AG04450 (cell line): ENCODE measurements around the gene GLUD1. TPM values are rescaled to one million over a fixed set of nuclear protein-coding genes. Genes with fewer than 3 reads are reported as not detected.
"Not testable (repeated sequence)": the region's sequence is repeated elsewhere in the genome, so short reads cannot be mapped to it uniquely, and the experiment has no call there.

Experiments used
- CTCF ChIA-PET: fragments of 300-600, 350-600 bp; formaldehyde crosslinking; extraction: SDS; loops from one replicate; lab custom pipeline; 2022; ENCODE audit warnings: antibody characterized with exemption, inconsistent platforms; lab: Charles Lee
- POLR2A ChIA-PET: fragments of 350-600 bp; formaldehyde crosslinking; extraction: SDS; loops from one replicate; lab custom pipeline; 2021; ENCODE audit warnings: antibody characterized with exemption, inconsistent platforms; lab: Yijun Ruan, JAX
- DNase-seq: peaks from one replicate; pipeline ENCODE4 v3.0.0-alpha.2; 2011; ENCODE audit warnings: low read depth, low spot score
- H3K27ac ChIP-seq: one replicate; pipeline ENCODE4 v1.5.1; 2012; ENCODE audit warnings: low read depth, low read length, control low read depth
- H3K27me3 ChIP-seq: one replicate; pipeline ENCODE4 v1.6.0; 2012; ENCODE audit warnings: low read length; ENCODE audit not compliant: control insufficient read depth, insufficient read depth
- H3K4me3 ChIP-seq: 2 replicates; pipeline ENCODE4 v1.5.1; 2011; ENCODE audit warnings: mild to moderate bottlenecking, low read depth, low read length, control low read depth
- H3K9me3 ChIP-seq: 2 replicates; pipeline ENCODE4 v1.5.1; 2012; ENCODE audit warnings: low read length; ENCODE audit not compliant: control insufficient read depth, insufficient read depth
- CTCF ChIP-seq: IDR thresholded peaks from 2 replicates; pipeline ENCODE4 v1.5.1; 2011; ENCODE audit warnings: low read depth, low read length, control low read depth, inconsistent platforms
- polyA plus RNA-seq: library from polyadenylated mRNA; depleted of rRNA; stranded (reverse); fragments of >200 nt; gene quantifications from 2 replicates; pipeline ENCODE4 v1.2.3, GENCODE V29; 2011

The GLUD1 gene
- polyA plus RNA-seq, 1 experiment: 127 TPM

GRCh38 chr10:87038786-87039185 is 55.9 kb downstream of the GLUD1 start:
- Histone ChIP-seq H3K27ac (no peak overlapping the region), H3K9me3 (no peaks in the 10 kb centered on the region), H3K4me3 (no peak overlapping the region), H3K27me3 (no peaks in the 10 kb centered on the region)
- TF ChIP-seq CTCF: no peak
- POLR2A ChIA-PET: no interaction called here
- DNase-seq: no peak
- CTCF ChIA-PET: interaction anchor here (1.0 kb wide), 1 partner anchor 350 kb away, joined by 3 read pairs; no protein-coding TSS in a partner anchor

GRCh38 chr10:87038286-87038717 is 56.3 kb downstream of the GLUD1 start:
- no peak for TF ChIP-seq CTCF
- POLR2A ChIA-PET: no interaction called here
- DNase-seq: no peak
- no peaks in the 10 kb centered on the region for H3K27me3 ChIP-seq
- H3K9me3 ChIP-seq: no peaks in the 10 kb centered on the region
- CTCF ChIA-PET: interaction anchor here (1.0 kb wide), 1 partner anchor 350 kb away, joined by 3 read pairs; no protein-coding TSS in a partner anchor
- H3K4me3 ChIP-seq: no peak overlapping the region
- H3K27ac ChIP-seq: no peak overlapping the region

- DNase-seq: no peak
- ChIA-PET CTCF (interaction anchor here (0.7 to 1.2 kb wide), 2 partner anchors 18 to 98 kb away, joined by 3 read pairs; no protein-coding TSS in a partner anchor), POLR2A (no interaction called here)
- H3K4me3 ChIP-seq: no peak overlapping the region
- H3K27me3 ChIP-seq: no peaks in the 10 kb centered on the region
- H3K9me3 ChIP-seq: no peaks in the 10 kb centered on the region
- no peak overlapping the region for H3K27ac ChIP-seq
- no peak for TF ChIP-seq CTCF
Measured at GRCh38 chr10:87036623-87037022, 58.0 kb downstream of the GLUD1 start.

DNA sequence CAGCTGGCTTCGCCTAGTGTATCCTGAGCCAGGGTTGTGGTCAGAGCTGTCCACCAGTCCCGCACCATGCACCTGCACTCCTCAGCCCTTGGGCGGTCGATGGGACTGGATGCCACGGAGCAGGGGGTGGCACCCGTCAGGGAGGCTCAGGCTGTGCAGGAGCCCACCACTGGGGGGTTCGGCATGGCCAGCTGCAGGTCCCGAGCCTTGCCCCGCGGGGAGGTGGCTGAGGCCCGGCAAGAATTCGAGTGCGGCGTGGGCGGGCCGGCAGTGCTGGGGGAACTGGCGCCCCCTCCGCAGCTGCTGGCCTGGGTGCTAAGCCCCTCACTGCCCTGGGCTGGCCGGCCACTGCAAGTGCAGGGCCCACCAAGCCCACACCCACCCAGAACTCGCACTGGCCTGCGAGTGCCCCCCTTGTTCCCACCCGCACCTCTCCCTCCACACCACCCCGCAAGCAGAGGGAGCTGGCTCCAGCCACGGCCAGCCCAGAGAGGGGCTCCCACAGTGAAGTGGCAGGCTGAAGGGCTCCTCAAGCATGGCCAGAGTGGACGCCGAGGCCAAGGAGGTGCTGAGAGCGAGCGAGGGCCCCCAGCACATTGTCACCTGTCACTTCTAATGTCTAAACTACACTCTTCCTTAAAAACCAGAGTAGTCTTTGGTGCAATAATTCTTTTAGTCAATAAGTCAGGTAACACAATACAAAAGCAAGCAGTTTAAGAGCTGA is 63.6 kb downstream of the GLUD1 start:
- Histone ChIP-seq H3K4me3 (no peak overlapping the region), H3K27me3 (no peaks in the 10 kb centered on the region), H3K9me3 (peaks cover 11% of the 10 kb centered on the region), H3K27ac (no peak overlapping the region)
- CTCF ChIA-PET: interaction anchor here (0.9 kb wide), 1 partner anchor 24 kb away, joined by 3 read pairs; no protein-coding TSS in a partner anchor
- no peak for TF ChIP-seq CTCF
- no peak for DNase-seq
- POLR2A ChIA-PET: no interaction called here

DNA sequence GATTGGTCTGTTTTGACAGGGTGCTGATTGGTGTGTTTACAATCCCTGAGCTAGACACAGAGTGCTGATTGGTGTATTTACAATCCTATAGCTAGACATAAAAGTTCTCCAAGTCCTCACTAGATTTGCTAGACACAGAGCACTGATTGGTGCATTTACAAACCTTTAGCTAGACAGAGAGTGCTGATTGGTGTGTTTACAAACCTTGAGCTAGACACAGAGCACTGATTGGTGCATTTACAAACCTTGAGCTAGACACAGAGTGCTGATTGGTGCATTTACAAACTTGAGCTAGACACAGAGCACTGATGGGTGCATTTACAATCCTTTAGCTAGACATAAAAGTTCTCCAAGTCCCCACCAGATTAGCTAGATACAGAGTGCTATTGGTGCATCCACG is 64.2 kb downstream of the GLUD1 start:
- CTCF ChIA-PET, H3K27me3 ChIP-seq, DNase-seq, H3K27ac ChIP-seq, H3K4me3 ChIP-seq, POLR2A ChIA-PET: not testable (repeated sequence)
- peaks cover 11% of the 10 kb centered on the region for H3K9me3 ChIP-seq

GRCh38 chr10:87026747-87027508 is 67.7 kb downstream of the GLUD1 start:
- H3K27ac ChIP-seq, H3K4me3 ChIP-seq, DNase-seq, H3K27me3 ChIP-seq, CTCF ChIA-PET, POLR2A ChIA-PET: not testable (repeated sequence)
- peaks cover 11% of the 10 kb centered on the region for H3K9me3 ChIP-seq

DNA sequence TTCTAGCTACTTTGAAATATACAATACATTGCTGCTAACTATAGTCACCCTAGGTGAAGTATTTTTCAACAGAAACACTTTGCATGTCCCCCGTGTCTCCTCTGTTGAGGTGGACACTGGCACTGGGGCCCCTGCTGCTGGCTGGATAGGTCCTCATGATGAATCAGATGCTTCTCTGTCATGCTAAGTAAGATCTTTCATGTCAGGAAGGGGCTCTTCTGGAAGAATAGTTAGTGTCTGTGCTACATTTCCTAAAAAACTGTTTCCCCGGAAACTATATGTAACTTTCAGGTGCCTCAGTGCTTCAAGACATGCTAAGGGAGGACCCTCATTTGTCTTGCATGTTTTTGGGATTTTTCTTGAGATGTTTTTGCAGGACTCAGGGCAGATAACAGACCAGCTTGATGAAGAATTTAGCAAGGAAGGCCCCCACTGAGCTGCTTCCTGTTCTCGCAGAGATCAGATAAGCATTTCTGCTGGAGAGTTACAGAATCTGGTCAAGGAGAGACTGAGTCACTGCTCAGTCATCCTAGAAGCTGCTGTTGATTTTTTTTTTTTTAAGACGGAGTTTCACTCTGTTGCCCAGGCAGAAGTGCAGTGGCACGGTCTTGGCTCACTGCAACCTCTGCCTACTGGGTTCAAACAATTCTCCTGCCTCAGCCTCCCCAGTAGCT is 69.2 kb downstream of the GLUD1 start:
- not testable (repeated sequence) for H3K4me3 ChIP-seq, H3K27me3 ChIP-seq, H3K9me3 ChIP-seq
- H3K27ac ChIP-seq: peak overlapping the region; percentile 47
- peak; percentile 47 for DNase-seq
- ChIA-PET CTCF (interaction anchor here (0.6 kb wide), 1 partner anchor 283 kb away, joined by 3 read pairs; no protein-coding TSS in a partner anchor), POLR2A (interaction anchor here (0.6 to 0.7 kb wide), 3 partner anchors 28 to 67 kb away, joined by 3 to 4 read pairs (median 4); no protein-coding TSS in a partner anchor)

DNA sequence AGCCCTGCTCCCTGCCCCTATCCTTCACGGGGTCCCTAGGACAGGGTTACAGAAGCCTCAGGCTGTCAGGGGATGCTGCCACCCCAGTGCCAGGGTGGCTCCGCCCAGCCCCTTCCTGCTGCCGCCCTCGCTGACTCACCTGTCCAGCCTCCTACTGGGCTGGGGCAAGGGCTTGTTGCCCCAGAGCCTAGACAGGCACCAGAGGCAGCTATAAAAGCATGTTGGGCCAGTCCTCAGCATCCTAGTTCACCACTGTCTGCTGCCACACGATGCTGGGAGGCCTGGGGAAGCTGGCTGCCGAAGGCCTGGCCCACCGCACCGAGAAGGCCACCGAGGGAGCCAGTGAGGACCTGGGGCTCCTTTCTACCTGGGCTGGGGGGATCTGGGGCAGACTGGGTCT is 74.6 kb downstream of the GLUD1 start, which contains the start of gene FAM25A:
TSS of gene FAM25A (plus strand) at position 239 of the 400 bp plus-strand sequence. CDS start at position 270, 31 bp downstream.
- H3K9me3 ChIP-seq, H3K27ac ChIP-seq, DNase-seq, H3K4me3 ChIP-seq, H3K27me3 ChIP-seq, CTCF ChIA-PET, POLR2A ChIA-PET: not testable (repeated sequence)
